ENCODE results near the gene CCNG2.

CCNG2 gene, protein sequence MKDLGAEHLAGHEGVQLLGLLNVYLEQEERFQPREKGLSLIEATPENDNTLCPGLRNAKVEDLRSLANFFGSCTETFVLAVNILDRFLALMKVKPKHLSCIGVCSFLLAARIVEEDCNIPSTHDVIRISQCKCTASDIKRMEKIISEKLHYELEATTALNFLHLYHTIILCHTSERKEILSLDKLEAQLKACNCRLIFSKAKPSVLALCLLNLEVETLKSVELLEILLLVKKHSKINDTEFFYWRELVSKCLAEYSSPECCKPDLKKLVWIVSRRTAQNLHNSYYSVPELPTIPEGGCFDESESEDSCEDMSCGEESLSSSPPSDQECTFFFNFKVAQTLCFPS

GRCh38 chr4:77156912-77157858, at the start of gene CCNG2:
Gene CCNG2, plus strand, starts transcription at chr4:77157207. Its CDS starts 1,326 bp downstream, at chr4:77158533.
- H3K4me3 ChIP-seq (ENCODE audit: low read depth, low read length) = peak within 1 kb of the TSS; percentile 98
- TF ChIP-seq, protein P1, sequence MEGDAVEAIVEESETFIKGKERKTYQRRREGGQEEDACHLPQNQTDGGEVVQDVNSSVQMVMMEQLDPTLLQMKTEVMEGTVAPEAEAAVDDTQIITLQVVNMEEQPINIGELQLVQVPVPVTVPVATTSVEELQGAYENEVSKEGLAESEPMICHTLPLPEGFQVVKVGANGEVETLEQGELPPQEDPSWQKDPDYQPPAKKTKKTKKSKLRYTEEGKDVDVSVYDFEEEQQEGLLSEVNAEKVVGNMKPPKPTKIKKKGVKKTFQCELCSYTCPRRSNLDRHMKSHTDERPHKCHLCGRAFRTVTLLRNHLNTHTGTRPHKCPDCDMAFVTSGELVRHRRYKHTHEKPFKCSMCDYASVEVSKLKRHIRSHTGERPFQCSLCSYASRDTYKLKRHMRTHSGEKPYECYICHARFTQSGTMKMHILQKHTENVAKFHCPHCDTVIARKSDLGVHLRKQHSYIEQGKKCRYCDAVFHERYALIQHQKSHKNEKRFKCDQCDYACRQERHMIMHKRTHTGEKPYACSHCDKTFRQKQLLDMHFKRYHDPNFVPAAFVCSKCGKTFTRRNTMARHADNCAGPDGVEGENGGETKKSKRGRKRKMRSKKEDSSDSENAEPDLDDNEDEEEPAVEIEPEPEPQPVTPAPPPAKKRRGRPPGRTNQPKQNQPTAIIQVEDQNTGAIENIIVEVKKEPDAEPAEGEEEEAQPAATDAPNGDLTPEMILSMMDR (IDR thresholded peaks at IDR 0.05; ENCODE audit: borderline replicate concordance, insufficient read depth, low read depth, low read length) = no peak

- TF ChIP-seq, protein P1 (IDR thresholded peaks at IDR 0.05; ENCODE audit: borderline replicate concordance, insufficient read depth, low read depth, low read length) = no peak
- no peak overlapping the region for H3K4me3 ChIP-seq (ENCODE audit: low read depth, low read length)
Observed at GRCh38 chr4:77110730-77111129, 46.3 kb upstream of the CCNG2 start.

GRCh38 chr4:77113069-77113468, 43.9 kb upstream of the CCNG2 start:
- TF ChIP-seq, protein P1 (IDR thresholded peaks at IDR 0.05; ENCODE audit: borderline replicate concordance, insufficient read depth, low read depth, low read length) = no peak
- no peak overlapping the region for H3K4me3 ChIP-seq (ENCODE audit: low read depth, low read length)

DNA sequence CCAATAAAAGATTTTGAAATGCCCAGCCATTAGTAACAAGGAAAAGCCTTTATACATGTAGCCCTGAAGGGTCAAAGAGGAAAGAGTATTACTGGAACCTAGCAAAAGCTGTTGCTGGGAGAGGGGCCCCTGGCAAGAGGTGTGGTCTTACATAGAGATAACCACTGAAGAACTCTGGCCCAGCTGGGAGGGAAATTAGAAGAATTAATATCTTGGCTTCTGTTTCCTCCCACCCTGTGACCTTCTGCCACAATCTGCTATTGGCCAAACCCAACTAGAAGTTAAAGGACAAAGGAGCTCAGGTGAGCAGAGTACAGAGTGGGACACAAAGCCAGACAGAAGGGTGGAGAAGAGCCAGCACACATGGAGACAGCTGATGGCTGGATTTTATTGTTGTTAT, 39.3 kb upstream of the CCNG2 start:
- TF ChIP-seq, protein P1 (IDR thresholded peaks at IDR 0.05; ENCODE audit: borderline replicate concordance, insufficient read depth, low read depth, low read length) = no peak
- no peak overlapping the region for H3K4me3 ChIP-seq (ENCODE audit: low read depth, low read length)

GRCh38 chr4:77120886-77121508, 36.0 kb upstream of the CCNG2 start:
- TF ChIP-seq, protein P1 (IDR thresholded peaks at IDR 0.05; ENCODE audit: borderline replicate concordance, insufficient read depth, low read depth, low read length) = 0 out of 2 replicates have a peak, but pooled peaks have one; percentile 36
- no peak overlapping the region for H3K4me3 ChIP-seq (ENCODE audit: low read depth, low read length)

DNA sequence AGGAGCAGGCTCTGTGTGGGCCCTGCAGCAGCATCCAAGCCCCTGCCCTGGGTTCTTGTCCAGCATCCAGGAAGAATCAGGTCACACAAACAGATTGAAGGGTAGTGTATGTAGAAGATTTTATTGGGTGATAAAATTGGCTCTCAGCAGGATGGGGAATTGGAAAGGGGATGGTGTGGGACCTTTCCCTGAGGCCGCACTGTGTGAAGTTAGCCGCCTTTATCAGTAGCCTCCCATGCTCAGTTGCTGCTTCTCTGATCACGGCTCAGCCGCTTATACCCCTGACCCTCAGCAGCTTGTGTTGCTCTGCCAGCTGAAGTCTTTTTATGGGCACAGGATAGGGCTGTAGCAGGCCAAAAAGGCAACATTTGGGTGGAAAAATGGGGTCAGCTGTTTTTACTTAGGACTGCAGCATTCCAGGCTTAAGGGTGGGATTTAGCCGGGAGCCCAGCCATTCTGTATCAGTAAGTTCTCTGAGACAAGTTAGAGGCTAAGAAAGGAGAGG, 35.2 kb upstream of the CCNG2 start:
- H3K4me3 ChIP-seq (ENCODE audit: low read depth, low read length) = no peak overlapping the region
- TF ChIP-seq, protein P1 (IDR thresholded peaks at IDR 0.05; ENCODE audit: borderline replicate concordance, insufficient read depth, low read depth, low read length) = no peak
